Activated T-helper 2 cell treated with anti-CD3 and anti-CD28 coated beads, Interferon-gamma antibody, Interleukin-2, Interleukin-4, amounts not matched to agents 10 μg/mL and 5 μg/mL and 100 μg/mL, durations not matched to agents 14 hours and 24 hours and 36 hours (primary cell): ENCODE results near the gene HSD17B11. TPM values are rescaled to one million over a fixed set of nuclear protein-coding genes. Genes with fewer than 3 reads are reported as not detected.
"Not testable (repeated sequence)": the region's sequence is repeated elsewhere in the genome, so short reads cannot be mapped to it uniquely, and the experiment has no call there.

Experiments used
- DNase-seq: peaks from one replicate; pipeline ENCODE4 v3.0.0; 2021; ENCODE audit warnings: low spot score
- H3K27ac Mint-ChIP-seq: one replicate; pipeline ENCODE4 v1.8.0; 2021; ENCODE audit warnings: mixed read lengths
- H3K27me3 Mint-ChIP-seq: one replicate; pipeline ENCODE4 v1.8.0; 2021; ENCODE audit warnings: low read depth, mixed read lengths
- H3K36me3 Mint-ChIP-seq: one replicate; pipeline ENCODE4 v1.8.0; 2021; ENCODE audit warnings: low read depth, mixed read lengths
- H3K4me1 Mint-ChIP-seq: one replicate; pipeline ENCODE4 v1.8.0; 2021; ENCODE audit warnings: low read depth, mixed read lengths
- H3K4me3 Mint-ChIP-seq: one replicate; pipeline ENCODE4 v1.8.0; 2021; ENCODE audit warnings: low read depth, mild to moderate bottlenecking, moderate library complexity, mixed read lengths
- H3K9me3 Mint-ChIP-seq: one replicate; pipeline ENCODE4 v1.8.0; 2021; ENCODE audit warnings: mixed read lengths
- intact Hi-C: fragments of 100-400 bp; cut with micrococcal nuclease; formaldehyde crosslinking; loops from one replicate; pipeline ENCODE4 v1.15.1; 2023
- total RNA-seq: library from RNA; stranded (reverse); gene quantifications from 2 replicates; pipeline ENCODE4 v1.2.3, GENCODE V29; 2022

HSD17B11 gene
- total RNA-seq, 1 donor from 2014 or later, result 14.2 TPM

GRCh38 chr4:87419578-87420249 lies 28.7 kb upstream of the HSD17B11 start:
- Mint-ChIP-seq H3K9me3 (no peaks in the 10 kb centered on the region), H3K4me1 (peaks cover 20% of the 10 kb centered on the region), H3K36me3 (no peaks in the 10 kb centered on the region), H3K27ac (no peak overlapping the region), H3K27me3 (peaks cover 6% of the 10 kb centered on the region), H3K4me3 (no peak overlapping the region)
- intact Hi-C loops, result no loop called here
- DNase-seq, result no peak

DNA sequence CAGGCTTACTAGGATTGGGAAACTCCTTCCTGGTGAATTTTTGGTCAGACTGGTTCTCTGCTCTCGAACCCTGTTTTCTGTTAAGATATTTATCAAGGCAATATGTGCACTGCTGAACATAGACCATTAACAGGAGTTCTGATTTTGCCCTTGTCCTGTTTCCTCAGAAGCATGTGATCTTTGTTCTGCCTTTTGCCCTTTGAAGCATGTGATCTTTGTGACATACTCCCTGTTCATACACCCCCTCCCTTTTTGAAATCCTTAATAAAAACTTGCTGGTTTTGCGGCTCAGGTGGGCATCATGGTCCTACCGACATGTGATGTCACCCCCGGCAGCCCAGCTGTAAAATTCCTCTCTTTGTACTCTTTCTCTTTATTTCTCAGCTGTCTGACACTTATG lies 27.4 kb upstream of the HSD17B11 start:
- H3K9me3 Mint-ChIP-seq, H3K36me3 Mint-ChIP-seq, H3K27ac Mint-ChIP-seq, DNase-seq, H3K4me3 Mint-ChIP-seq, intact Hi-C loops, H3K27me3 Mint-ChIP-seq: not testable (repeated sequence)
- peaks cover 10% of the 10 kb centered on the region for H3K4me1 Mint-ChIP-seq

DNA sequence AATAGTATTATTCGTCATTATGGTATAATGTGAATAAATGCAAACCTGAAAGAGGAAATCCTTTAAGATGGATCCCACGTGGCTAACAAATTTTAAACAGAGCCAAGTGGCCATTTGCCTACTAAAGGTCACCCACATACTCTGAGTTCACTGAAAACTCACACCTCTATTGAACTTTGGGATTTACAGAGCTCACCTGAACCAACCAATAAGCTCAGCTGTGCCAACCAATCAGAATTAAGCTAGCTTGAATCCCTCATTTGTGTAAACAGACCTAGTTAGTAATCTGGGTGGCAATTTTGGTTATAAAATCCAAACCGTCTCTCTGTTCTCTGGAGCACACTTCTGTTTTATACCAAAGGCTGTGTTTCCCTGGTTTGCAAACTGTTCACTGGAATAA lies 26.0 kb upstream of the HSD17B11 start:
- DNase-seq, result no peak
- Mint-ChIP-seq H3K9me3 (no peaks in the 10 kb centered on the region), H3K4me3 (no peak overlapping the region), H3K4me1 (peaks cover 7% of the 10 kb centered on the region), H3K36me3 (no peaks in the 10 kb centered on the region), H3K27me3 (peaks cover 6% of the 10 kb centered on the region), H3K27ac (no peak overlapping the region)
- intact Hi-C loops, result no loop called here

DNA sequence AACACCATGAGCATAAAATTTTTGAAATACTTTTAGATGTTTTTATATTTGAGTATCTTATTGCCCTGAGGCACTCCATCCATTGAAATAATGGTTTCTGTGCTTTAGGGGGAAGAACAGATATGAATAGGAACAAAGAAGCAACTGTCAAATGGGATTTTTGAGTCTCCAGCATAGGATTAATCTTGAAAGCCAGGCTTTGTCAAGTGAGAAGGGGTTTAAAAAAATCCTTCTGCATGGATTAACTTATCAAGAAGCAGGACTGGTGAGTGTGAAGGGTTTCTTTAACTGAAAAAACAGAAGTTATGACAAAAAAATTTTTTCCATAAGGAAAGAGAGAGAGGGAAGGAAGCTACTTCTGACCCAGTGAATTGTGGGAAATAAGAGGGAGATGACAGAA lies 23.8 kb upstream of the HSD17B11 start:
- intact Hi-C loops, result no loop called here

GRCh38 chr4:87410679-87411078 lies 19.7 kb upstream of the HSD17B11 start:
- intact Hi-C loops, result no loop called here
- no peak for DNase-seq
- H3K36me3 Mint-ChIP-seq, result no peaks in the 10 kb centered on the region
- H3K9me3 Mint-ChIP-seq, result no peaks in the 10 kb centered on the region
- H3K27me3 Mint-ChIP-seq, result peaks cover 11% of the 10 kb centered on the region
- H3K4me1 Mint-ChIP-seq, result peaks cover 12% of the 10 kb centered on the region
- no peak overlapping the region for H3K27ac Mint-ChIP-seq
- H3K4me3 Mint-ChIP-seq, result no peak overlapping the region

More for the DNA sequence above, 23.8 kb upstream of the HSD17B11 start:
- Mint-ChIP-seq H3K4me3 (no peak overlapping the region), H3K4me1 (no peaks in the 10 kb centered on the region), H3K36me3 (no peaks in the 10 kb centered on the region), H3K27me3 (peaks cover 9% of the 10 kb centered on the region), H3K27ac (no peak overlapping the region), H3K9me3 (no peaks in the 10 kb centered on the region)
- DNase-seq, result no peak

GRCh38 chr4:87410157-87410556 lies 19.2 kb upstream of the HSD17B11 start:
- intact Hi-C loops, result no loop called here
- H3K36me3 Mint-ChIP-seq, result no peaks in the 10 kb centered on the region
- no peak overlapping the region for H3K4me3 Mint-ChIP-seq
- peaks cover 12% of the 10 kb centered on the region for H3K4me1 Mint-ChIP-seq
- H3K9me3 Mint-ChIP-seq, result no peaks in the 10 kb centered on the region
- peaks cover 15% of the 10 kb centered on the region for H3K27me3 Mint-ChIP-seq
- no peak overlapping the region for H3K27ac Mint-ChIP-seq
- DNase-seq, result no peak

DNA sequence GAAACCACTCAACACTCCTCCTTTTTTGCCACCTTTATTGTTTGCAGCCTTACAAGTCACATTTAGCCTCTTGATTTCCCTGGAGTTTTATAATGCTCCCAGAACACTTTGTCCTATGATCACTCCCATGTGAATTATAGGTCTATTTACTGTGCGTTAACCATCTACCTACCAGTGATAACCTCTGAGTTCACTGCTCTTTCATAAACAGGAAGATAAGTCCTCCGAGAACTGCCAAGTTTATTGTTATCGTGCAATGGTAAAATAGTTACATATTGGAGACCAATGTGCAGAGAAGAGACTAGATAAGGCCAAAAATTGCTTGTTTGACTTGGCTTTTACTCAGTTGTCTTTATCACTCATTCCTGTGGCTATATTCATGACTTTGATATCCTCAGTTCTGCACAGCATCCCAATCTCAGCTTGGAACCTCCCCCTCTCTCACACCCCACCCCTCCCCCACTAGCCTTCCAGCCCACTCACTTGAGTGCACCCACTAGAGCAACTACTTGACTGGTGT lies 18.5 kb upstream of the HSD17B11 start:
- H3K4me3 Mint-ChIP-seq, result no peak overlapping the region
- peaks cover 12% of the 10 kb centered on the region for H3K4me1 Mint-ChIP-seq
- no peaks in the 10 kb centered on the region for H3K9me3 Mint-ChIP-seq
- intact Hi-C loops, result no loop called here
- no peaks in the 10 kb centered on the region for H3K36me3 Mint-ChIP-seq
- no peak for DNase-seq
- H3K27me3 Mint-ChIP-seq, result peaks cover 17% of the 10 kb centered on the region
- no peak overlapping the region for H3K27ac Mint-ChIP-seq

GRCh38 chr4:87406902-87407301 lies 15.9 kb upstream of the HSD17B11 start:
- DNase-seq, H3K9me3 Mint-ChIP-seq, H3K36me3 Mint-ChIP-seq, intact Hi-C loops, H3K27ac Mint-ChIP-seq, H3K4me3 Mint-ChIP-seq: not testable (repeated sequence)
- Mint-ChIP-seq H3K4me1 (peaks cover 12% of the 10 kb centered on the region), H3K27me3 (peaks cover 28% of the 10 kb centered on the region)

GRCh38 chr4:87406462-87406861 lies 15.5 kb upstream of the HSD17B11 start:
- no peak overlapping the region for H3K27ac Mint-ChIP-seq
- H3K27me3 Mint-ChIP-seq, result peaks cover 28% of the 10 kb centered on the region
- no peaks in the 10 kb centered on the region for H3K36me3 Mint-ChIP-seq
- intact Hi-C loops, result no loop called here
- H3K4me3 Mint-ChIP-seq, result no peak overlapping the region
- no peaks in the 10 kb centered on the region for H3K9me3 Mint-ChIP-seq
- no peak for DNase-seq
- H3K4me1 Mint-ChIP-seq, result peaks cover 12% of the 10 kb centered on the region

- peaks cover 28% of the 10 kb centered on the region for H3K27me3 Mint-ChIP-seq
- H3K9me3 Mint-ChIP-seq, result no peaks in the 10 kb centered on the region
- intact Hi-C loops, result no loop called here
- no peak overlapping the region for H3K27ac Mint-ChIP-seq
- H3K4me3 Mint-ChIP-seq, result no peak overlapping the region
- no peaks in the 10 kb centered on the region for H3K36me3 Mint-ChIP-seq
- DNase-seq, result no peak
- H3K4me1 Mint-ChIP-seq, result peaks cover 12% of the 10 kb centered on the region
Observed at GRCh38 chr4:87405211-87405820, 14.3 kb upstream of the HSD17B11 start.

GRCh38 chr4:87403732-87404131 lies 12.7 kb upstream of the HSD17B11 start:
- H3K9me3 Mint-ChIP-seq, H3K27ac Mint-ChIP-seq, DNase-seq, H3K4me3 Mint-ChIP-seq, H3K36me3 Mint-ChIP-seq, intact Hi-C loops: not testable (repeated sequence)
- H3K27me3 Mint-ChIP-seq, result peaks cover 24% of the 10 kb centered on the region
- H3K4me1 Mint-ChIP-seq, result peaks cover 12% of the 10 kb centered on the region

- Mint-ChIP-seq H3K4me3 (no peak overlapping the region), H3K27ac (no peak overlapping the region), H3K9me3 (no peaks in the 10 kb centered on the region), H3K4me1 (no peaks in the 10 kb centered on the region), H3K36me3 (no peaks in the 10 kb centered on the region), H3K27me3 (peaks cover 14% of the 10 kb centered on the region)
- DNase-seq, result no peak
- intact Hi-C loops, result no loop called here
Observed at GRCh38 chr4:87399954-87400353, 9.0 kb upstream of the HSD17B11 start.

DNA sequence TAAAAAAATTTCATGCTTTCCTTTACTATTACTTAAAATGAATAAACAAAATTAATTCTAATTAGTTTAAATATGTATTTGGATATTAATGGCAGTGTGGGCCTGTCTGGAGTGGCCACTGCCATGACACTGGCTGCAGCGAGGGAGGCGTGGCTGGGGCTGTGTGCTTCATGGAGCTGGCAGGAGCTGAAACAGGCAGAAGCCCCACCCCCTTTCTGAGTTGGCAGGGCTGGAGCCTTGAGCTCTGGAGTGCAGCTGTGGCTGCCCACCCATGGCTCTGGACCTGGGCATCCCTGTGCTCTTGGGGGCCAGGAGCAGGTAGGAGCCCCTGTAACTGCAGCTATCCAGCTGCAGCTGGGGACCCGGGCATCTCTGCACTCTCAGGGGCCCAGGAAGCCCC lies 8.2 kb upstream of the HSD17B11 start:
- Mint-ChIP-seq H3K27me3 (peaks cover 11% of the 10 kb centered on the region), H3K27ac (no peak overlapping the region), H3K36me3 (no peaks in the 10 kb centered on the region), H3K4me1 (no peaks in the 10 kb centered on the region), H3K9me3 (no peaks in the 10 kb centered on the region), H3K4me3 (no peak overlapping the region)
- DNase-seq, result no peak
- intact Hi-C loops, result no loop called here
